Fibroblast of skin of scalp (primary cell): Measurements from ENCODE around the gene TMEM154. TPM values are rescaled to one million over a fixed set of nuclear protein-coding genes. Genes with fewer than 3 reads are reported as not detected.

Experiments
- DNase-seq: peaks from one replicate; pipeline ENCODE4 v3.0.0-alpha.2; 2013
- polyA plus RNA-seq, 2 experiments: library from polyadenylated mRNA; unstranded; fragments of 120-200 nt; gene quantifications; one replicate each; pipeline ENCODE4 v1.2.1, GENCODE V29; 2013; ENCODE audit not compliant: insufficient read length in 2 of 2

The TMEM154 gene, protein sequence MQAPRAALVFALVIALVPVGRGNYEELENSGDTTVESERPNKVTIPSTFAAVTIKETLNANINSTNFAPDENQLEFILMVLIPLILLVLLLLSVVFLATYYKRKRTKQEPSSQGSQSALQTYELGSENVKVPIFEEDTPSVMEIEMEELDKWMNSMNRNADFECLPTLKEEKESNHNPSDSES
- polyA plus RNA-seq (2013, experiment 1 of 2; ENCODE audit: insufficient read length) = 1.1 TPM
- 2.0 TPM for polyA plus RNA-seq (2013, experiment 2 of 2; ENCODE audit: insufficient read length)

DNA sequence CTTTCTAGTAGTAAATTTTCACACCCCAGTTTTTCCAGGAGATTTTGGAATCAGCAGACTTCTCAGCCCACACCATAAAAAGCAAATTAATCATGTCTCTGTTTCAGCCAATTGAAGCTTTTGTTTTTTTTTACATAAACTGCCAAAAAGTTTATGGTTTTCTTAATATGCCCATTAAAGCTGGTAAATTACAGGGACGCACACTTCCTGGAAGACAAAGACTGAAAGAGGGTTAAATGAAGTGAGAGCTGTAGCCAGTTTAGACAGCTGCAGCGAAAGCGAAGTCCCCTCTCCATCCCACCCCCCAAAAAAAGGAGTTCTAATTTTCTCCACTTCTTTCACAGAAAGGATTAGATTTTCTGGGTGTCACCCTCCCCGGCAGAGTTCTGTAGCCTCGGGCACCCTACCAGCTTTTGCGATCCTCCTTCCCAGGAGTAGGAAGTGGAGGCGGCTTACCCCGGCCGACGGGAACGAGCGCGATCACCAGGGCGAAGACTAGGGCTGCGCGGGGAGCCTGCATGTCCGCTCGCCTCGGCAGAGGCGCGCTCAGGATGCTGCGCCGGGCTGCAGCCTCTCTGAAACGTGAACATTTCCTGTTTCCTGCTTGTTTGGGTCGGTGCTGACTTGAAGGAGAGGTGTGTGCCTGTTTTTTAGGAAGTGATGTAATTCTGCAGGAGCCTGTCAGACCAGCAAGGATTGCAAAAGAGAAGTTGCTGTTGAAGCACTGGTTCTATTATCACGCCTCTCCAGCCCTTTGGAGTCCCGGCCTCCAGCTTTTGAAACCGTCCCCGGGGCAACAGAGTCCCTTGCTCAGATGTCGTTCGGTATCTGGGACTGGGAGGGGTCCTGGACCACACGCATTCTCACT, at the start of gene TMEM154:
Gene TMEM154, minus strand, starts transcription at position 584 of the 868 bp plus-strand sequence. Its CDS starts 64 bp downstream, at position 520.
- DNase-seq = peak; percentile 54

DNA sequence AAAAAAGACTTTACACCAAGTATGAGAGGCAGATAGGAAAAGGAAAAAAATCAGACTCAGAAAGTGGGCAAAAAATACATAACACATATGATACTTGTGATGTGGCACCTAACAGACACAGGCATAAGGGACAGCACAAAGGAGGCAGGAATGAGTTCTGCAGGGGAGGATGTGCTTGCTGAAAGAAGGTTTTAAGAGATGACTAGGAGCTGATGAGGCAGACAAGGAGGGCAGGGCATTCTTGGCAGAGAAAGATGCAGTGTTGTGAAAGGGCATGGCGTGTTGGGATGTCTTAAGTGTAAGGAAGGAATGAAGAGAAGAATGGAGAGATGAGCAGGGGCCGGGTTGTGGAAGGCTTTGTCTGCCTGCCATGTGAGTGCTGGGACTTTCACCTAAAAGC, 49.7 kb upstream of the TMEM154 start:
- no peak for DNase-seq

DNA sequence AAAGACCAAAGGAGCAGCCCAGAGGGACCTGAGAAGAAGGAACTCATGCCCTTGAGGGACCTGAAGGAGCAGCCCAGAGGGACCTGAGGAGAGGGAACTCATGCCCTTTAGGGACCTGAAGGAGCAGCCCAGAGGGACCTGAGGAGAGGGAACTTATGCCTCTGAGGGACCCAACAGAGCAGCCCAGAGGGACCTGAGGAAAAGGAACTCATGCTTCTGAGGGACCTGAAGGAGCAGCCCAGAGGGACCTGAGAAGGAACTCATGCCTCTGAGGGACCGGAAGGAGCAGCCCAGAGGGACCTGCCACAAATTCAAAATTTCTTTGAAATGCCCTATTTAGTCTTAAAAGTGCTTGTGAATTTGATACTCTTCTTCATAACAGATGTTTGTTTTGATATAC, 48.5 kb upstream of the TMEM154 start:
- no peak for DNase-seq

DNA sequence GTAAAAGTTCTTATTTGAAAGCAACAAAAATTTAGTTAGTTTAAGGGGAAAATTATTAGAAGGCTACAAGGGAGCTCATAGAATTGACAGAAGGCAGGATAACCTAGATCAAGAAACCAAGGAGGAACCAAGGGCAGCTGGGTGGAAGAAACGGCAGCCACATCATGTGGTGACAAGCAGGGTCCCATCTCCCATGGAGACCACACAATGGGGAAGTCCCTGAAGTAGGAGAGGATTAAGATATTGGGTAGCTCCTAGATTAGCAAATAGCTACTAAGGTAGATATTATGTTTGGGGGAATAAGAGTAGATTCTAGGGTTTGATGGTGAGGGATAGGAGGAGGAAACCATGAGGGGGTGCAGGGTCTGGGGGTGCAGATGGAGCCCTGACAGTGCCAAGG, 48.0 kb upstream of the TMEM154 start:
- DNase-seq = no peak

DNA sequence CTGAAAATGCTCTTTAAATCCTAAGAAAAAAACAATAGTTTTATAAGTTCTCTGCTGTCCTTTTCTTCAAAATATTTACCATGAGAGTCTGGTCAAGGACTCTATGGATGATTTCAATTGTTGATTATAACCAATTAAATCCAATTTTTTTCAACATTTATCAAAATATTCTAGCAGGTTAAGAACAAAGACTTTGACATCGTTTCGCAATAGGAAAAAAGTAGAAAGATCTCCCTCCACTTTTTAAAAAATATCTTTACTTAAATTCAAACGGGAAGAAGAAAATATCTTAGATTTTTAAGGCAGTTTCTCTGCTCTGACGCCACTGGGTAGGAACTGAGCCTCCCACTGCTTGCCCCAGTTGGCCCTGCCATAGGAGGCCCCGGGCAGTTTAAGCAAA, 44.7 kb upstream of the TMEM154 start:
- DNase-seq = no peak

DNA sequence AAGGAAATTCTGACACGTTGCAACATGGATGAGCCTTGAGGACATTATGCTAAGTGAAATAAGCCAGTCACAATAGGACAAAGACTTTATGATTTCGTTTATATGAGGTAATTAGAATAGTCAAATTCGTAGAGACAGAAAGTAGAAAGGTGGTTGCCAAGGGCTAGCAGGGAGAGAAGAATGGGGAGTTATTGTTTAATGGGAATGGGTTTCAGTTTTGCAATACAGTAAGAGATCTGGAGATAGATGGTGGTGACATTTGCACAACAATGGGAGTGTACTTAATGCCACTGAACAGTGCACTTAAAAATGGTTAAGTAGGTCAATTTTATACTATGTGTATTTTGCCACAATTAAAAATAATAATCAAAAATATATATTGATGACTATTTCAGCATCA, 43.4 kb upstream of the TMEM154 start:
- no peak for DNase-seq

DNA sequence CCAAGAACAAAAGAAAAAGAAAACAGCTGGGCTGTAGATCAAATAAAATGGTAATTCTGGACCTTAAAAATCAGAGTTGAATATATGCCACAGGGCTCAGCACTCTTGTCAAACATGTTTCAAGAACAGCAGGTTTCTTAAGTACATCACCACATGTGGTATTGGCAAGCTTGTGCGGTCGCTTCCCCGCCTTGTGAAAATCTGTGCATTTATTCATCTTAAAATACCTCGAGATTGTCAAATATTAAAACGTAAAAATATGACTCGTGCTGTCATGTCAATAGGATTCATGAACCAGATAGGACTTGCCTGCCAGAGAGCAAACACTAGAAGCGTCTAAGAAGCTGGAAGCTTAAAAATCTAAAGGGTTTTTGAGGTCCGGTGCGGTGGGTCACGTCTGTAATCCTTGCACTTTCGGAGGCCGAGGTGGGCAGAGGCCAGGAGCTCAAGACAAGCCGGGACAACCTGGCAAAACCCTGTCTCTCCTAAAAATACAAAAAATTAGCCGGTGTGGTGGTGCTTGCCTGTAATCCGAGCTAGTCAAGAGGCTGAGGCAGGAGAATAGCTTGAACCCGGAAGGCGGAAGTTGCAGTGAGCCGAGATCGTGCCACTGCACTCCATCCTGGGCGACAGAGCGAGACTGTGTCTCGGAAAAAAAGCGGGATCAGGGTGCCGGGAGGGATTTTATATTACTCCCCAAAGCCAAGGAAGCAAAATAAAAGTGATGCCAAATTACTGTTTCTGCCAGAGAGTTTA, 40.2 kb upstream of the TMEM154 start:
- DNase-seq = no peak

DNA sequence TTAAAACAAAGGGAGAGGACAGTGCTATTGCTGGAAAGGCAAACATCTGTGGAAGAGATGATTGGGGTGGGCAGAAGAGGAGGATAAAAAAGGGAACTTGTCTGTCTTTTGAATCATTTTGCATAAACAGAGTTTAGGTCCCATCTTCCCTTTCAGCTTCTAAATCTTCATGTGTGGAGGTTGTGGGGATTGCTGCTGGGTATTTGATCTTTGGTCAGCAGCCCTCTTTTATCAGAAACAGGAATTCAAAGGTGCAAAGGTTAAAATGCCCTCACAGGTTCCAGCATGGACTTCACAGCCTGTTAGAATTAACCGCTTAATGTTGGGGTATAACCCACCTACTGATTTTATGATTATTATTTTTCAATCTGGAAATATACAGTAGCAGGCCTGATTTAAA, 39.5 kb upstream of the TMEM154 start:
- DNase-seq = no peak

DNA sequence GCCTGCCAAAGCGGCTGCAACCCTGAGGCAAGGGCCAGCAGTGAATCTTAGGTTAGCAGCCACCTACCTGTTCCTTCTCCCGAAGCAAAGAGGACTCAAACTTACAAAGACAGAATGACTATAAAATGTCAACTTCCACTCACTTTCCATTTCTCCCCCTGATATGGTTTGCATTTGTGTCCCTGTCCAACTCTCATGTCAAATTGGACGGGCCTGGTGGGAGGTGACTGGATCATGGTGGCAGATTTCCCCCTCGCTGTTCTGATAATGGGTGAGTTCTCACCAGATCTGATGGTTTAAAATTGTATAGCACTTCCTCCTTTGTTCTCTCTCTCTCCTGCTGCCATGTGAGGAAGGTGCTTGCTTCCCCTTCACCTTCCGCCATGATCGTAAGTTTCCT, 35.3 kb upstream of the TMEM154 start:
- DNase-seq = no peak

DNA sequence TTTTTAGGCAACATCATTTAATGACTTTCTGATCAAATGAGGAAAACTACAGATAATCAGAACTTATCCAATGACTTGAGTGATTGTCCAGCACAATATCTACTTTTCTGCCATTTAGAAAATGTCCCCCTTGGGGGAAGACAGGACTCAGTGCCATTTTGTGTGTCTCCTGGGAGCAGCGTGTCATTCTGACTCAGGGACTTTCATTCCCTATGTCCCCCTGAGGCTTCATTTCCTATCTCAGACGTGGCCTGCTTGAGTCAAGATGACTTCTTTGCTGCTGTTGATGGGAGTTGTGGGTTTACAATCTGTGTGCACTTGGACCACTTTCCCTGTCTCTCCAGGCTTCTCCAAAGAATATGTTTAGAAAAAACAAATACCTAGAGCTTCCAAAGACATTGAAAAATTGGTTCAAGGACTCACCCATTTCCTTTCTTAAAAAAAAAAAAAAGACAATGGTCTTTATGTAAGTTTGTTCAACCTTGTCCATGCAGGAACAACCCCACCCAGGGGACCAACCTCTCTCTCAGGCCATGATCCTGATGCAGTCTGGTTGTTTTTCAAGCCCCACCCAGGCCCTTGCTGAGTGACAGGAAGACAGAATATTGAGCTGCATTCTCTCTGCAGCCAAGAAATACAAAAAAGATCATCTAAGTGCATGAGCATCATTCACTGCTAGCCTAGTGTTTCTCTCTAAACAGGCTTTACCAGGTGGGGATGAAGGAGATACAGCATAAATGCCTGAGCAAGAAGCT, 34.3 kb upstream of the TMEM154 start:
- DNase-seq = no peak

DNA sequence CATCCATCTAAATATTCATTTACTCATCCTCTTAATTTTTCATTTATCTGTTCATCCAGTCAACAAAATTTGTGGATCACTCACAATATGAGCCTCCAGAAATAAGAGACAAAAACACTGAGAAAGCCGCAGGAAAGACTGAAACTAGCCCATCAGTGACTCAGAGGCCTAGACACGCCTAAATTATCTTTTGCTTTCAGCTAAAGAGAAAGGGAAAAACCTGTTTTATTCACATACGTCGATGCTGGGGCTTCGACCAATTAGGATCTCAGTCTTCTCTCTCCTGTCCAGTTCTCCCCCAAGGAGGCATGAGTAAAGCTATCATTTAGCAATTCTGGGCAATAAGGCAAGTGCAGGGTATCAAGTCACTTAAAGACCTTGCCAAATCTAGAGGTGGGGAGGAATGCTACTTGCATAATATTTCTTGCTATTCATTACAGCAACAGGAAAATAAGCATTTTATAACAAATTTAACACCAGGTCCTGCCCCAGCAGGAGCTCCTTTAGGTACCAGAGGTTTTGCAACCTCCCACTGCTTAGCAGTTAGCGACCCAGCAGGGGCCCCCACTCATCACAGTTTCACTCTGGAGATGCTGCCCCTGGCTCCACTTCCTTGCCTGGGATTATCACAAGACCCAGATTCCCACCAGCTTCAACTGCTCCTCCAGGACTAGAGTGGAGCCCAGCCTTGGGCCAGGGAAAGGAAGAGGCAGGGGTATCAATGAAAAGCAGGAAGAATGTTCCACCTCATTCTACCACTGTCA, 30.1 kb upstream of the TMEM154 start:
- no peak for DNase-seq

DNA sequence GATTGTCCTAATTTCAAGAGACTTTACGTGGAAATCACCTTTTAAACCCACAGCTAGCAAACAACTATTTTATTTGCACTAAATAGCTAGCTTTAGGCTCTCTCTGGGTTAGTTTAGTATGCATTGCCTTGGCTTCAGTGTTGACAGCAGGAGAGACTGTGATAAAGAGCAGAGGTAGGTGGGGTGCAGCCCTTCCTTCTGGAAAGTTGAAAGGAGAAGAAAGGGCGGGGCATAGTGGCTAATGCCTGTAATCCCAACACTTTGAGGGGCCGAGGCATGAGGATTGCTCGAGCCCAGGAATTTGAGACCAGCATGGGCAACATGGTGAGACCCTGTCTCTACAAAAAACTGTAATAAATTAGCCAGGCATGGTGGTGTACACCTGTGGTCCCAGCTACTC, 29.0 kb upstream of the TMEM154 start:
- DNase-seq = no peak

DNA sequence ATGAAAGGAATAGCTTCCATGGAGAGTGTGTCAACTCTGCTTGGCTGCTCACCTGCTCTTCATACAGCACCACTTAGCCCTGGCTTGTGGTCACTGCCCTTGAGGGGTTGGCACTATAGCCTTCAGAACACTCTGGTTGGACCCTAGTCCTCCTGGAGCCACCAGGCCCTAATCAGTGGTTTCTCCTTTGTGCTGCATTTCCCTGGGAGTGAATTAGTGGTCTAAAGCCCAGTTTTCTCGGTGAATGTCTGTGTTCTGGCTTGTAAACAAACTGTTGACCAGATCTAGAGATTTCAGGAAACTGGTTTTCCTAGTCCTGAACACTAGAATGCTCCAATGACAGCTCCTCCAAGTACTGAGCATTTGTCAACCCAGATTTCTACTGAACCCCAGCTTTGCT, 28.6 kb upstream of the TMEM154 start:
- no peak for DNase-seq

DNA sequence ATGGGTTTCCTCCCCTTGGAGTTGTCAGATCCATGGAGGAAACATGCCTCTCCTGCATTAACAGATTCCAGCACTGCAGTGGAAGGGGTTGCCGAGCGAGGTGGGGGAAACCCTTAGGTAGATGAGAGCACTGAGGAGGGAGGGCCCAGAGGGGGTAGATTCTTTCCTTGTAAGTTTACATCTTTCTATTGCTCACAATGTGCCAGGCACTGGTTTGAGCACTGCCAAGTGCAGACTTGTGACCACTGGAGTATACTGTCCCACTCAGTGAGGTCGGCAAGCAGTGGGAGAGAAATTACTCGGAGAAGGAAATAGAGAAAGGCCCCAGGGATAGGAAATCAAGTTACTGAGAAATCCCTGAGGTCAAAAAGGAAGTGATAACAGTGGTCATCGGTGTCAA, 27.8 kb upstream of the TMEM154 start:
- no peak for DNase-seq

DNA sequence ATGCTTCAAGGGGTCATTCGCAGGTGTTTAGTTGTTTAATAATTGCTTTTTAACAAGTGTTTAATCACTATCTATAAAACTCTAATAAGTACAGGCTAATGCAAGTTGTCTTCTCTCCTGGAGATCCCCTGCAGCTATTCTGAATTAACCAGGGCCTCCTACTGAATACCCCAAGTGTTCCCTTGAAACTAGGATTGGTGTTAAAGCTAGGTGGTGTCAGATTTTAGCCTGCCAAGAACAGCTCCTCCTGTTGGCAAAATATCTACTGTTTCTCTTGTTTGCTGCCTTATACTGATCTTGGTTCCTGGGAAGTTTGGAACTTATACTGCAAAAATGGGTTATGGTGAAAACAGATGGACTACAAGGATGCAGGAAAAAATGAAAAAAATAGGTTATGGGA, 26.1 kb upstream of the TMEM154 start:
- DNase-seq = no peak

DNA sequence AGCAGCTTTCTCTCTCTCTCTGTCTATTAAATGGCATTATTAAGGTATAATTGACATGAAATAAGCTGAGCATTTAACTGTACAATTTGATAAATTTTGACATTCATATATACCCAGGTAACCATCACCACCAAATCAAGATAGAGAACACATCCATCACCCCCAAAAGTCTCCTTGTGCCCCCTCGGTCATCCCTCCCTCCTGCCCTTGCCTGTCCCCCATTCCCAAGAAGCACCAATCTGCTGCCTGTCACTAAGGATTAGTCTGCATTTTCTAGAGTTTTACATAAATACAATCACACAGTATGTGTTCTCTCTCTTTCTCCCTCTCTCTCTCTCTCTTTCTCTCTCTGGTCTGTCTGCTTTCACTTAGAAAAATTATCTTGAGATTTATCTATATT, 25.0 kb upstream of the TMEM154 start:
- no peak for DNase-seq

DNA sequence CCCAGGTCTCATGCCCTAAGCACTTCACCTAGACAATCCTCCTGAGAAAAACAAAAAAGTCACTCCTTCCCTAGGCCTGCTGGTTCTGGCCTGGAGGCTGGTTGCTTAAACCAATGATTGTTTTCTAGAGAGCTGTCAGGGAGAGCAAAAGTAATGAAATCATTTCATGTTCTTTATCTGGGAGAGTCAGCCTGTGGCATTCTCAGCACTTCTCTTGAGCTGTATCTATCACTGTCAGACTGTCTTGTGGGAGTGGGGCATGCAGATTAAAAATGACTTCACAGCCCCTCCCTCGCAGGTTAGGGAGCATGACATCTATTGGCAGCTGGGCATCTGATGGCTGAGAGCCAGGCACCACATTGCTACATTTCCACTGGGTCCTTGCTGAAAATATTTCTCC, 20.4 kb upstream of the TMEM154 start:
- DNase-seq = no peak

DNA sequence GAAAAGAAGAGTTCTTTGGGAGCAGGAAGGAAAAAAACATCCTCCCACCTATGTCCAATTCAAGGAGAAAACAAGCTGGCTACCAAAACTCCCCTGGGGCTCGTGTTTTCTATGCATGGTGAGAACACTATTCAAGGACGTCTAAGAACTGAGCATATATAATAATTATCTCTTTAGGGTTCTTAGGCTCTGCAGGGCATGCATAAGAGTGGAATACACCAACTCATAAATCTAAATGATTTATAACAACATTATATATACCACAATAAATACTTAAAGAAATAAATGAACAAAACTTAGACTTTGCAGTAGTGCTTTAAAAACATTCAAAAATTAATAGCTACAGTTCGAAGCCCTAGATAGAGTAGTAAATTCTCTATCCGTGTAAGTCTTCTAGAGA, 19.5 kb upstream of the TMEM154 start:
- no peak for DNase-seq

DNA sequence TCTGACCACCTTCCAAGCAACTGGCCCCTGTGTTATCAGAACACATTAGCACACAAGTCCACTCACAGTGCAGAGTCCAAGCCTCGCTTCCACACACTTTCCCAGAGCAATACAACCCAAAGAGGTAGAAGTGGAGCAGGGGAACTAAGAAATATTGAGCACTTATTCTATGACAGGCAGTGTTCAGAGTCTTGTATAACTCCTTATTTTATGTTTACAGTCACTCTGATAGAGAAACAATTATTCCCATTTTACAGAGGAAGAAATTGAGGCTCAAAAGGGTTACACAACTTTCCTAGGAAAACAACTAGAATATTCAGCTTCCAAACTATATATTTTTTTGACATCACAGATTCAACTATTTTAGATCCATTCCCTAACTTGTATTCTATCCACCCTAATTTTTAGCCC, 18.3 kb upstream of the TMEM154 start:
- no peak for DNase-seq

DNA sequence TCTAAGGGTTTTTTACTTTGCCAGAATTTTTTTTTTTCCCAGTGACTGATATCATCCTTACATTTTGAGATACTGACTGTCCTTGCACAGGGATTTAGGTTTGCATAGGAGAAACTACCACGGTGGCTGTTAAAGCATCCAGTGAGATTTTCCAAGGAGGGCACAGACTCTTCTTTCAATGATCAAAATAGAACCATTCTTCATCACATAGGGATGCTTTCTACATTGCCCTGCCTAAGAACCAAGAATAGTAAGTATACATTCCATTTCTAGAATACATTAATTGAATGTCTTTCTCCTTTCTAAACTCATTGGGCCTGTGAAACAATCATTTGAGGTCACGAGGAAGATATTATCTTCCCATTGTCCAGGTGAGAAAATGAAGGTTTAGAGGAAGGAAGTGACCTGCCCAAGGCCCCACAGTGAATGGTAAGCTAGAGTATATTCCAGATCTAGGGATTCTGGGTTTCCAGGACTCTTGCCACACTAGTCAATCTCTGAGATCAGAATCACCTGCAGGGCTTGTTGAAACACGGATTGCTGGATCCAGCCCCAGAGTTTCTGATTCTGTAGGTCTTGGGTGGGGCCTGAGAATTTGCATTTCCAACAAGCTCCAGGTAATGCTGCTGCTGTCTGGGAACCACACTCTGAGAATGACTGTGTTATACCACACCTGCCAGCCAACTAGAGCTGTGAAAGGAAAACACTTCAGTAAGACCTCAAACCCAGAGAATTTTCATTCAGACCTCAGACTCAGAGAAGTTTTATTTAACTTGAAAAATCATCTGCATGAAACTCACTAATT, 17.7 kb upstream of the TMEM154 start:
- no peak for DNase-seq

DNA sequence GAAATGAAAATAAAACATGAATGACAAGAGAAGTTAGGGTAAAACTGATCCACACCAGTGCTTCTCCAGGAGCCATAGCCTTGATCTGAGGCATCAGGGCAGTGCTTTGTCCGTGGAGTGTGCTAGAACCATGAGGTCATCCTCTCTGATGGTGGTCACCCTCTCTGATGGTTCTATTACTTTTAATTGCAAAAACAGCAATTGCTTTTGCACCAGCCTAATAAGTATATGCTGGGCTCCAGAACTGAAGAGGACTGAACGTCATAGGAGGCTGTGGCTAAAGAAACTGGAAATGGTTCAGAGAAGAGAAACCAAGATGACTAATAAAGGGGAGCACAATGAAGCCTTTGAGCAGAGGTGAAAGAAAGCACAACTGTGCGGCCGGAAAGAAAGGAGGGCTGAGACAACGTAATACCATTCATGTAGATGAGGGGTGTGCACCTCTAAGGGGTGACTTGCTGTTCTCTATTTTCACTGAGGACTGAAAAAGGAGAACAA, 17.0 kb upstream of the TMEM154 start:
- no peak for DNase-seq
